Measurements from ENCODE around the gene LRRC36.

LRRC36 gene

GRCh38 chr16:67326472-67327309 lies at the start of gene LRRC36, which contains the start of gene KCTD19:
Gene LRRC36 (plus strand): TSS chr16:67326815. CDS start chr16:67326863, 48 bp downstream.
Gene KCTD19 (minus strand): TSS chr16:67326741. CDS start chr16:67326707, 34 bp downstream.
- peak; percentile 82 for DNase-seq

- no peak for DNase-seq
Measured at GRCh38 chr16:67277294-67277998, 49.2 kb upstream of the LRRC36 start.

- DNase-seq: no peak
Measured at GRCh38 chr16:67277999-67278772, 48.4 kb upstream of the LRRC36 start.

- peak; percentile 44 for DNase-seq
Measured at GRCh38 chr16:67278773-67279295, 47.8 kb upstream of the LRRC36 start.

GRCh38 chr16:67279296-67280089 lies 47.1 kb upstream of the LRRC36 start, which contains the start of gene PLEKHG4:
Gene PLEKHG4 (plus strand): TSS chr16:67279532. CDS start chr16:67280045, 513 bp downstream.
- DNase-seq: peak; percentile 84

- no peak for DNase-seq
Measured at GRCh38 chr16:67280090-67281015, 46.3 kb upstream of the LRRC36 start.

- no peak for DNase-seq
Measured at GRCh38 chr16:67281536-67282446, 44.8 kb upstream of the LRRC36 start.

GRCh38 chr16:67282447-67282805 lies 44.2 kb upstream of the LRRC36 start:
- DNase-seq: no peak

GRCh38 chr16:67283039-67283825 lies 43.4 kb upstream of the LRRC36 start:
- no peak for DNase-seq

GRCh38 chr16:67283826-67284555 lies 42.6 kb upstream of the LRRC36 start:
- DNase-seq: no peak

- no peak for DNase-seq
Measured at GRCh38 chr16:67284699-67285646, 41.6 kb upstream of the LRRC36 start.

GRCh38 chr16:67286441-67287235 lies 40.0 kb upstream of the LRRC36 start:
- no peak for DNase-seq

- no peak for DNase-seq
Measured at GRCh38 chr16:67287960-67288359, 38.7 kb upstream of the LRRC36 start.

- no peak for DNase-seq
Measured at GRCh38 chr16:67291461-67291860, 35.2 kb upstream of the LRRC36 start.

- no peak for DNase-seq
Measured at GRCh38 chr16:67294171-67294757, 32.4 kb upstream of the LRRC36 start.

- DNase-seq: no peak
Measured at GRCh38 chr16:67294938-67295361, 31.7 kb upstream of the LRRC36 start.

All from NCI-H1436 (cell line).